HepG2 (cell line): Measurements from ENCODE around the gene FKBP10. TPM values are rescaled to one million over a fixed set of nuclear protein-coding genes. Genes with fewer than 3 reads are reported as not detected.

Experiments
- ATM ChIP-seq: fragments of 450-650 bp; IDR thresholded peaks from 2 replicates; pipeline ENCODE4 v1.7.1; 2017; ENCODE audit warnings: mild to moderate bottlenecking, borderline replicate concordance
- HMGXB4 ChIP-seq, 2 experiments: sonication (generic) in 1 of 2; formaldehyde crosslinking in 1 of 2; IDR thresholded peaks; 2 replicates each; pipeline versions ENCODE4 v1.4.0 to v1.6.1; 2018 to 2020; ENCODE audit warnings: missing genetic modification reagents in 2 of 2, borderline replicate concordance in 1 of 2, low read depth in 1 of 2, mild to moderate bottlenecking in 1 of 2, missing biosample characterization in 1 of 2
- KAT8 ChIP-seq: IDR thresholded peaks from 2 replicates; pipeline ENCODE4 v1.6.1; 2016; ENCODE audit warnings: missing genetic modification reagents, missing compliant biosample characterization
- MAFK ChIP-seq, 2 experiments: IDR thresholded peaks in 1 of 2; conservative IDR thresholded peaks in 1 of 2; 2 replicates each; pipeline ENCODE4 v1.6.1; 2011; ENCODE audit warnings: improper control_type of control experiment in 2 of 2, low read length in 2 of 2
- MAX ChIP-seq: IDR thresholded peaks from 2 replicates; pipeline ENCODE4 v1.6.1; 2012; ENCODE audit warnings: inconsistent platforms
- MYC ChIP-seq: sonication (generic); formaldehyde crosslinking; IDR thresholded peaks from 2 replicates; pipeline ENCODE4 v1.9.0; 2021; ENCODE audit warnings: missing genetic modification reagents, borderline replicate concordance
- POLR2A ChIP-seq, 2 experiments: IDR thresholded peaks; 2 replicates each; pipeline ENCODE4 v1.6.1; 2011; ENCODE audit warnings: low read depth in 2 of 2, low read length in 2 of 2, mild to moderate bottlenecking in 1 of 2, moderate library complexity in 1 of 2; ENCODE audit not compliant: insufficient read depth in 1 of 2
- RNF219 ChIP-seq: sonication (generic); formaldehyde crosslinking; IDR thresholded peaks from 2 replicates; pipeline ENCODE4 v1.5.0; 2020; ENCODE audit warnings: mild to moderate bottlenecking, missing genetic modification reagents
- TFDP2 ChIP-seq: sonication (generic); formaldehyde crosslinking; IDR thresholded peaks from 2 replicates; pipeline ENCODE4 v1.4.0; 2020; ENCODE audit warnings: missing genetic modification reagents
- ZFP37 ChIP-seq: sonication (generic); formaldehyde crosslinking; IDR thresholded peaks from 2 replicates; pipeline ENCODE4 v1.4.0; 2020; ENCODE audit warnings: missing genetic modification reagents, borderline replicate concordance
- ZIK1 ChIP-seq: sonication (generic); formaldehyde crosslinking; IDR thresholded peaks from 2 replicates; pipeline ENCODE4 v1.5.0; 2020; ENCODE audit warnings: mild to moderate bottlenecking, low read depth, missing genetic modification reagents, borderline replicate concordance
- ZKSCAN8 ChIP-seq: IDR thresholded peaks from 2 replicates; pipeline ENCODE4 v1.6.1; 2016; ENCODE audit warnings: borderline replicate concordance, missing genetic modification reagents, missing compliant biosample characterization
- ZNF12 ChIP-seq: sonication (generic); formaldehyde crosslinking; IDR thresholded peaks from 2 replicates; pipeline ENCODE4 v1.5.0; 2020; ENCODE audit warnings: missing genetic modification reagents
- ZNF512 ChIP-seq: sonication (generic); formaldehyde crosslinking; IDR thresholded peaks from 2 replicates; pipeline ENCODE4 v1.4.0; 2020; ENCODE audit warnings: mild to moderate bottlenecking, missing genetic modification reagents
- ZNF513 ChIP-seq: sonication (generic); formaldehyde crosslinking; conservative IDR thresholded peaks from 2 replicates; pipeline ENCODE4 v1.5.0; 2020; ENCODE audit warnings: missing genetic modification reagents
- ZNF616 ChIP-seq: sonication (generic); formaldehyde crosslinking; IDR thresholded peaks from 2 replicates; pipeline ENCODE4 v1.5.0; 2020; ENCODE audit warnings: low read depth, mild to moderate bottlenecking, missing genetic modification reagents
- ZNF75D ChIP-seq: sonication (generic); formaldehyde crosslinking; IDR thresholded peaks from 2 replicates; pipeline ENCODE4 v1.8.1; 2023; ENCODE audit warnings: missing genetic modification reagents, mild to moderate bottlenecking, borderline replicate concordance
- ZNF800 ChIP-seq: sonication (generic); formaldehyde crosslinking; IDR thresholded peaks from 2 replicates; pipeline ENCODE4 v1.4.0; 2020; ENCODE audit warnings: missing genetic modification reagents
- ZSCAN9 ChIP-seq: IDR thresholded peaks from 2 replicates; pipeline ENCODE4 v1.6.1; 2016; ENCODE audit warnings: borderline replicate concordance
- polyA plus RNA-seq, 8 experiments: library from polyadenylated mRNA; depleted of rRNA in 3 of 8; stranded (reverse) in 7 of 8; unstranded in 1 of 8; fragments of >200 nt; fragmentation: Illumina TruSeq in 4 of 8; extraction: Trizol in 4 of 8; gene quantifications; 2 replicates each; pipeline versions ENCODE4 v1.2.1 to v1.2.3, GENCODE V29; 2011 to 2016; ENCODE audit warnings: low read depth in 4 of 8, missing spikeins in 1 of 8, mixed read lengths in 1 of 8; ENCODE audit not compliant: insufficient read depth in 1 of 8
- total RNA-seq, 5 experiments: library from RNA; depleted of rRNA; stranded (reverse); fragments of >200 nt; fragmentation: Illumina TruSeq; extraction: Trizol; gene quantifications; 2 replicates each; pipeline ENCODE4 v1.2.3, GENCODE V29; 2016; ENCODE audit warnings: low read depth in 1 of 5

FKBP10 gene
- total and polyA plus RNA-seq, 2 of the 13 experiments (the other 11 are each of a cell fraction or from before 2014, with no cell fraction given): 149 to 573 TPM

- TF ChIP-seq ZNF800 (CRISPR knock-in tag): 0 out of 2 replicates have a peak, but pooled peaks have one; percentile 13
- TF ChIP-seq ZNF513 (CRISPR knock-in tag): 0 out of 2 replicates have a peak, but pooled peaks have one; percentile 4
- no peak for TF ChIP-seq MAFK (conservative IDR thresholded peaks at IDR 0.05 in 1 of 2, IDR thresholded peaks at IDR 0.05 in 1 of 2; ENCODE audit: low read length in 2 of 2)
- 0 out of 2 replicates have a peak, but pooled peaks have one; percentile 7 for TF ChIP-seq TFDP2 (CRISPR knock-in tag)
- TF ChIP-seq ZFP37 (CRISPR knock-in tag): peak; percentile 48; the same call in 1 of the 2 replicates
- peak; percentile 29; the same call in 1 of the 2 replicates for TF ChIP-seq KAT8 (CRISPR knock-in tag)
- TF ChIP-seq POLR2A (IDR thresholded peaks at IDR 0.05; ENCODE audit: insufficient read depth in 1 of 2, low read depth in 2 of 2, low read length in 2 of 2): peak; percentile 51 to 87
- peak; percentile 12; the same call in 1 of the 2 replicates for TF ChIP-seq ZSCAN9 (CRISPR knock-in tag)
- 0 out of 2 replicates have a peak, but pooled peaks have one; percentile 8 for TF ChIP-seq ZNF616 (CRISPR knock-in tag)
- TF ChIP-seq ZNF12: peak; percentile 6; the same call in 1 of the 2 replicates
- TF ChIP-seq MYC (CRISPR knock-in tag): peak; percentile 33; the same call in 1 of the 2 replicates
- TF ChIP-seq ZIK1 (CRISPR knock-in tag): no peak
- TF ChIP-seq ZNF75D (CRISPR knock-in tag): no peak
- 0 out of 4 replicates have a peak, but pooled peaks of 1 of the 2 experiments have one; percentile 13 for TF ChIP-seq HMGXB4 (CRISPR knock-in tag; IDR thresholded peaks at IDR 0.05; ENCODE audit: borderline replicate concordance in 1 of 2, low read depth in 1 of 2)
- TF ChIP-seq ATM: no peak
- no peak for TF ChIP-seq RNF219 (CRISPR knock-in tag)
- peak; percentile 40; the same call in 1 of the 2 replicates for TF ChIP-seq ZKSCAN8 (CRISPR knock-in tag)
- TF ChIP-seq ZNF512 (CRISPR knock-in tag): 0 out of 2 replicates have a peak, but pooled peaks have one; percentile 47
- TF ChIP-seq MAX: peak; percentile 25
Measured at GRCh38 chr17:41865596-41865893, 52.7 kb downstream of the FKBP10 start (continued).
